H1 (cell line): ENCODE results near the gene ACOT12. TPM values are rescaled to one million over a fixed set of nuclear protein-coding genes. Genes with fewer than 3 reads are reported as not detected.
A peak's percentile ranks its signal among the peaks of the same experiment; 100 is the strongest.

Source experiments
- CTCF ChIA-PET: fragments of 300-600 bp; sonication (Branson Sonifier 250); formaldehyde crosslinking; loops from one replicate; lab custom pipeline; 2021; ENCODE audit not compliant: partially characterized antibody; lab: Charles Lee
- POLR2A ChIA-PET: fragments of 300-600 bp; sonication (Branson Sonifier 250); formaldehyde crosslinking; loops from one replicate; lab custom pipeline; 2021; ENCODE audit warnings: inconsistent platforms; ENCODE audit not compliant: partially characterized antibody; lab: Charles Lee
- DNase-seq, 2 experiments: peaks; one replicate each; pipeline versions ENCODE4 v3.0.0 to v3.0.0-alpha.2; 2010 to 2022; ENCODE audit warnings: low spot score in 2 of 2, low read depth in 1 of 2, mixed read lengths in 1 of 2
- FAIRE-seq: peaks from 2 replicates; lab custom pipeline; 2011; peaks lifted over from hg19 to GRCh38; lab: Jason Lieb, UNC
- H2AFZ ChIP-seq: 2 replicates; pipeline ENCODE4 v1.8.1; 2012; ENCODE audit warnings: low read length, inconsistent platforms
- H2AK5ac ChIP-seq: 2 replicates; pipeline ENCODE4 v1.6.1; 2013; ENCODE audit warnings: low read depth, low read length
- H2BK120ac ChIP-seq: replicated peaks from 2 replicates; pipeline ENCODE3; 2013; ENCODE audit warnings: low read depth, low read length, inconsistent platforms
- H2BK12ac ChIP-seq: 2 replicates; pipeline ENCODE4 v1.6.1; 2013; ENCODE audit warnings: low read depth, low read length
- H2BK15ac ChIP-seq: 2 replicates; pipeline ENCODE4 v1.6.1; 2013; ENCODE audit warnings: low read length
- H2BK20ac ChIP-seq: 2 replicates; pipeline ENCODE4 v1.6.1; 2013; ENCODE audit warnings: low read length
- H2BK5ac ChIP-seq: 2 replicates; pipeline ENCODE4 v1.6.1; 2013; ENCODE audit warnings: low read depth, low read length
- H3K14ac ChIP-seq: 2 replicates; pipeline ENCODE4 v1.6.1; 2013; ENCODE audit warnings: inconsistent platforms; ENCODE audit not compliant: insufficient read length
- H3K18ac ChIP-seq: 2 replicates; pipeline ENCODE4 v1.6.1; 2013; ENCODE audit warnings: low read length; ENCODE audit errors: extremely low read depth
- H3K23ac ChIP-seq: 2 replicates; pipeline ENCODE4 v1.6.1; 2013; ENCODE audit warnings: inconsistent platforms; ENCODE audit not compliant: insufficient read length
- H3K23me2 ChIP-seq: 2 replicates; pipeline ENCODE4 v1.6.1; 2013; ENCODE audit warnings: low read depth, low read length
- H3K27ac ChIP-seq: 2 replicates; pipeline ENCODE4 v1.6.1; 2011; ENCODE audit warnings: low read depth, low read length, inconsistent platforms
- H3K27me3 ChIP-seq, 4 experiments: replicated peaks in 1 of 4; 1 replicate in 1 of 4; 2 replicates in 3 of 4; pipeline versions ENCODE4 v1.6.1 to v1.8.1; 2011 to 2013; ENCODE audit warnings: low read length in 3 of 4, mild to moderate bottlenecking in 3 of 4, inconsistent platforms in 2 of 4, mixed read lengths in 2 of 4, moderate library complexity in 1 of 4; ENCODE audit not compliant: control insufficient read depth in 3 of 4, insufficient read depth in 3 of 4; ENCODE audit errors: extremely low read depth in 1 of 4
- H3K36me3 ChIP-seq, 4 experiments: 2 replicates each; pipeline versions ENCODE4 v1.6.1 to v1.8.1; 2011 to 2013; ENCODE audit warnings: mild to moderate bottlenecking in 4 of 4, low read length in 3 of 4, moderate library complexity in 2 of 4, control low read depth in 1 of 4, inconsistent platforms in 1 of 4; ENCODE audit not compliant: insufficient read depth in 4 of 4, control insufficient read depth in 2 of 4
- H3K4ac ChIP-seq: replicated peaks from 2 replicates; pipeline ENCODE3; 2013; ENCODE audit warnings: low read length, low read depth, mixed read lengths, inconsistent platforms; ENCODE audit not compliant: insufficient read length
- H3K4me1 ChIP-seq, 4 experiments: replicated peaks in 1 of 4; 1 replicate in 1 of 4; 2 replicates in 3 of 4; pipeline versions ENCODE4 v1.6.1 to v1.8.1; 2011 to 2013; ENCODE audit warnings: low read length in 3 of 4, inconsistent platforms in 2 of 4, mixed read lengths in 1 of 4; ENCODE audit not compliant: insufficient read depth in 4 of 4, control insufficient read depth in 3 of 4
- H3K4me2 ChIP-seq, 2 experiments: 2 replicates each; pipeline versions ENCODE4 v1.6.1 to v1.8.1; 2011 to 2013; ENCODE audit warnings: low read depth in 2 of 2, low read length in 2 of 2, control low read depth in 1 of 2, inconsistent platforms in 1 of 2, mild to moderate bottlenecking in 1 of 2; ENCODE audit not compliant: insufficient read depth in 1 of 2
- H3K4me3 ChIP-seq, 4 experiments: fragments of 200-600, 300-600 bp in 1 of 4; sonication (generic), shearing (Covaris generic), sonication (Bioruptor Twin) in 1 of 4; 2 replicates each; pipeline versions ENCODE4 v1.5.1 to v1.8.1; 2011 to 2016; ENCODE audit warnings: low read length in 4 of 4, low read depth in 3 of 4, control low read depth in 2 of 4, inconsistent platforms in 2 of 4, mild to moderate bottlenecking in 2 of 4, mixed read lengths in 1 of 4, moderate library complexity in 1 of 4; ENCODE audit not compliant: insufficient read depth in 2 of 4; ENCODE audit errors: extremely low read depth in 1 of 4
- H3K56ac ChIP-seq: replicated peaks from 2 replicates; pipeline ENCODE3; 2013; ENCODE audit warnings: low read depth, mild to moderate bottlenecking, mixed read lengths, low read length, inconsistent platforms; ENCODE audit not compliant: insufficient read length
- H3K79me1 ChIP-seq: 2 replicates; pipeline ENCODE4 v1.6.1; 2013; ENCODE audit warnings: low read depth, low read length, control low read depth
- H3K79me2 ChIP-seq, 2 experiments: 2 replicates each; pipeline versions ENCODE4 v1.6.1 to v1.8.1; 2012 to 2013; ENCODE audit warnings: low read length in 2 of 2, mild to moderate bottlenecking in 2 of 2, inconsistent platforms in 1 of 2; ENCODE audit not compliant: insufficient read depth in 2 of 2, control insufficient read depth in 1 of 2
- H3K9ac ChIP-seq, 4 experiments: replicated peaks in 1 of 4; 1 replicate in 1 of 4; 2 replicates in 3 of 4; pipeline versions ENCODE4 v1.6.1 to v1.8.1; 2011 to 2013; ENCODE audit warnings: low read depth in 3 of 4, low read length in 3 of 4, control low read depth in 2 of 4, mild to moderate bottlenecking in 2 of 4, moderate library complexity in 2 of 4, inconsistent platforms in 1 of 4; ENCODE audit errors: extremely low read depth in 1 of 4
- H3K9me3 ChIP-seq, 2 experiments: 2 replicates each; pipeline versions ENCODE4 v1.6.1 to v1.8.1; 2012 to 2013; ENCODE audit warnings: mild to moderate bottlenecking in 2 of 2, moderate library complexity in 2 of 2, control low read depth in 1 of 2, inconsistent platforms in 1 of 2, low read depth in 1 of 2, low read length in 1 of 2, mixed read lengths in 1 of 2; ENCODE audit not compliant: insufficient read depth in 2 of 2
- H4K20me1 ChIP-seq, 2 experiments: replicated peaks in 1 of 2; 2 replicates each; pipeline versions ENCODE3 to v1.8.1; 2011 to 2013; ENCODE audit warnings: inconsistent platforms in 2 of 2, low read length in 2 of 2, mild to moderate bottlenecking in 1 of 2; ENCODE audit not compliant: insufficient read depth in 2 of 2, control insufficient read depth in 1 of 2
- H4K5ac ChIP-seq: 2 replicates; pipeline ENCODE4 v1.6.1; 2013; ENCODE audit warnings: low read length, low read depth, mixed read lengths, inconsistent platforms; ENCODE audit not compliant: insufficient read length
- H4K8ac ChIP-seq: 2 replicates; pipeline ENCODE4 v1.8.0; 2013; ENCODE audit warnings: mild to moderate bottlenecking, moderate library complexity, low read length, inconsistent platforms; ENCODE audit not compliant: insufficient read depth; ENCODE audit errors: extremely low read depth
- H4K91ac ChIP-seq: replicated peaks from 2 replicates; pipeline ENCODE3; 2013; ENCODE audit warnings: low read length, mixed read lengths, inconsistent platforms; ENCODE audit not compliant: insufficient read length
- EZH2 ChIP-seq: fragments of 200-600 bp; sonication (generic); IDR thresholded peaks from 2 replicates; pipeline ENCODE4 v1.7.1; 2012; ENCODE audit warnings: low read depth, mild to moderate bottlenecking, moderate library complexity, low read length, inconsistent platforms; ENCODE audit not compliant: severe bottlenecking
- HDAC2 ChIP-seq, 2 experiments: fragments of 300-600 bp in 1 of 2; sonication (generic) in 1 of 2; IDR thresholded peaks; 2 replicates each; pipeline ENCODE4 v1.6.1; 2011 to 2012; ENCODE audit warnings: low read depth in 2 of 2, low read length in 2 of 2, mild to moderate bottlenecking in 2 of 2, moderate library complexity in 2 of 2, borderline replicate concordance in 1 of 2, inconsistent platforms in 1 of 2
- POU5F1 ChIP-seq: IDR thresholded peaks from 2 replicates; pipeline ENCODE4 v1.6.1; 2011; ENCODE audit warnings: low read depth, mild to moderate bottlenecking, low read length, moderate library complexity
- RXRA ChIP-seq: IDR thresholded peaks from 2 replicates; pipeline ENCODE4 v1.6.1; 2011; ENCODE audit warnings: low read depth, mild to moderate bottlenecking, low read length, moderate library complexity; ENCODE audit not compliant: insufficient read depth
- SIX5 ChIP-seq: IDR thresholded peaks from 2 replicates; pipeline ENCODE4 v1.6.1; 2011; ENCODE audit warnings: mild to moderate bottlenecking, low read depth, low read length
- SP2 ChIP-seq: IDR thresholded peaks from 2 replicates; pipeline ENCODE4 v1.6.1; 2012; ENCODE audit warnings: mild to moderate bottlenecking, low read length, inconsistent platforms
- SP4 ChIP-seq: IDR thresholded peaks from 2 replicates; pipeline ENCODE4 v1.6.1; 2012; ENCODE audit warnings: low read length, inconsistent platforms
- TAF1 ChIP-seq: IDR thresholded peaks from 2 replicates; pipeline ENCODE4 v1.6.1; 2011; ENCODE audit warnings: mild to moderate bottlenecking, low read depth, low read length
- TCF12 ChIP-seq: IDR thresholded peaks from 2 replicates; pipeline ENCODE4 v1.6.1; 2011; ENCODE audit warnings: low read depth, mild to moderate bottlenecking, low read length
- WGBS, 2 experiments: shearing (Covaris generic) in 1 of 2; methylation state at CpG; one replicate each; pipeline versions ENCODE4 v1.1.6 to v1.1.7; 2013 to 2015; ENCODE audit warnings: low lambda C conversion rate in 2 of 2, mixed read lengths in 2 of 2, inconsistent platforms in 1 of 2, low coverage in 1 of 2, missing lambda C conversion rate in 1 of 2; ENCODE audit not compliant: insufficient replicate concordance in 2 of 2, insufficient coverage in 1 of 2, insufficient read length in 1 of 2; ENCODE audit errors: extremely low coverage in 1 of 2, missing lambda C conversion rate in 1 of 2; 5-methylcytosine and 5-hydroxymethylcytosine counted together
- polyA plus RNA-seq, 7 experiments: library from polyadenylated mRNA; depleted of rRNA in 3 of 7; stranded (reverse) in 5 of 7; unstranded in 2 of 7; fragments of >200 nt in 5 of 7; fragments of 200-250 nt in 2 of 7; gene quantifications; 1 replicate in 5 of 7; 2 replicates in 1 of 7; 4 replicates in 1 of 7; pipeline versions ENCODE4 v1.2.1 to v1.2.3, GENCODE V29; 2011 to 2013; ENCODE audit warnings: missing spikeins in 2 of 7, mixed read lengths in 2 of 7
- total RNA-seq: library from RNA; stranded (reverse); fragmentation: NEBNext Ultra II Directional; extraction: Animal tissue kit (Norgen Biotek cat#: 25700); gene quantifications from 2 replicates; pipeline ENCODE4 v1.2.1, GENCODE V29; 2021
- TF ChIP-seq, protein P1 (sequence below): IDR thresholded peaks from 2 replicates; pipeline ENCODE4 v1.6.1; 2011; ENCODE audit warnings: low read length, improper control_type of control experiment
- TF ChIP-seq, protein P2 (sequence below): IDR thresholded peaks from 2 replicates; pipeline ENCODE4 v1.6.1; 2012; ENCODE audit warnings: low read length, inconsistent platforms

The ACOT12 gene
- total and polyA plus RNA-seq, 2 of the 8 experiments (the other 6 are each of a cell fraction or from before 2014, with no cell fraction given), result 0.29 TPM; not detected in 1

DNA sequence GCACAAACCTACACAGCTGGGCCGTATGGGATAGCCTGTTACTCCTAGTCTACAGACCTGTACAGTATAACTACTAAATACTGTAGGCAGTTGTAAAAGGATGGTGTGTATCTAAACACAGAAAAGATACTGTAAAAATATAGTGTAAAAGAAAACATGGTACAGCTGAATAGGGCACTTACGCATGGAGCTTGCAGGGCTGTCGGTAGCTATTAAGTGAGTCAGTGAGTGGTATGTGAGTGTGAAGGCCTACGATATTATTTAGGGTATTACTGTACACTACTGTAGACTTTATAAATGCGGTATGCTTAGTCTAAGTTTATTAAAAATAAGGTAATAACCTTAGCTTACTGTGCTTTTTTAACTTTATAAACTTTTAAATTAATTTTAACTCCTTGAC lies 91.3 kb downstream of the ACOT12 start:
- H3K14ac ChIP-seq, result no peak overlapping the region
- no peak overlapping the region for H4K8ac ChIP-seq
- H2AFZ ChIP-seq, result no peak overlapping the region
- peaks cover 3% of the 10 kb centered on the region; the same call in 1 of the 2 replicates for H3K23me2 ChIP-seq
- H2BK5ac ChIP-seq, result no peak overlapping the region
- no peak overlapping the region for H3K56ac ChIP-seq
- DNase-seq, result no peak
- peaks cover 4 to 43% of the 10 kb centered on the region in 2 experiments; a peak in 3 of 4 replicates for H3K79me2 ChIP-seq
- no peaks in the 10 kb centered on the region for H3K27me3 ChIP-seq
- no peak for FAIRE-seq
- peaks cover 0 to 8% (median 5%) of the 10 kb centered on the region in 4 experiments; a peak in 3 of 7 replicates for H3K4me1 ChIP-seq
- CTCF ChIA-PET, result interaction anchor here (0.7 to 1.2 kb wide), 4 partner anchors 18 to 109 kb away, joined by 3 to 4 read pairs (median 3); no protein-coding TSS in a partner anchor
- no peak overlapping the region for H3K4ac ChIP-seq
- no peak overlapping the region for H2BK20ac ChIP-seq
- H3K4me2 ChIP-seq, result peak overlapping the region; percentile 81 to 86; a peak in 3 of 4 replicates
- no peak overlapping the region for H2BK12ac ChIP-seq
- no peak overlapping the region for H3K18ac ChIP-seq
- no peak overlapping the region for H2BK15ac ChIP-seq
- H3K27ac ChIP-seq, result no peak overlapping the region
- H2AK5ac ChIP-seq, result no peak overlapping the region
- peaks cover 3% of the 10 kb centered on the region; the same call in 1 of the 2 replicates for H3K79me1 ChIP-seq
- H3K4me3 ChIP-seq, result peak overlapping the region in 2 of 4 experiments; percentile 83 to 91; a peak in 3 of 8 replicates
- no peaks in the 10 kb centered on the region for H4K20me1 ChIP-seq
- no peak overlapping the region for H4K5ac ChIP-seq
- no peak overlapping the region for H3K9ac ChIP-seq
- H4K91ac ChIP-seq, result no peak overlapping the region
- H3K23ac ChIP-seq, result no peak overlapping the region
- peaks cover 0 to 4% (median 0%) of the 10 kb centered on the region in 4 experiments; a peak in 1 of 8 replicates for H3K36me3 ChIP-seq
- POLR2A ChIA-PET, result interaction anchor here (1.0 to 3.7 kb wide), 9 partner anchors 11 to 975 kb away, joined by 3 to 33 read pairs (median 6); partner anchors contain the start of genes ACOT12 and CKMT2
- H3K9me3 ChIP-seq, result no peaks in the 10 kb centered on the region
- no peak overlapping the region for H2BK120ac ChIP-seq
- WGBS, 2 experiments, result 94% methylated on average over 5 of the region's 5 CpGs; no CpG with 5 or more reads in 1 of the 2 experiments
- no peak for TF ChIP-seq RXRA
- TF ChIP-seq, protein P1, sequence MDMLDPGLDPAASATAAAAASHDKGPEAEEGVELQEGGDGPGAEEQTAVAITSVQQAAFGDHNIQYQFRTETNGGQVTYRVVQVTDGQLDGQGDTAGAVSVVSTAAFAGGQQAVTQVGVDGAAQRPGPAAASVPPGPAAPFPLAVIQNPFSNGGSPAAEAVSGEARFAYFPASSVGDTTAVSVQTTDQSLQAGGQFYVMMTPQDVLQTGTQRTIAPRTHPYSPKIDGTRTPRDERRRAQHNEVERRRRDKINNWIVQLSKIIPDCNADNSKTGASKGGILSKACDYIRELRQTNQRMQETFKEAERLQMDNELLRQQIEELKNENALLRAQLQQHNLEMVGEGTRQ, result no peak
- no peak for TF ChIP-seq SP4
- TF ChIP-seq POU5F1, result no peak
- TF ChIP-seq, protein P2, sequence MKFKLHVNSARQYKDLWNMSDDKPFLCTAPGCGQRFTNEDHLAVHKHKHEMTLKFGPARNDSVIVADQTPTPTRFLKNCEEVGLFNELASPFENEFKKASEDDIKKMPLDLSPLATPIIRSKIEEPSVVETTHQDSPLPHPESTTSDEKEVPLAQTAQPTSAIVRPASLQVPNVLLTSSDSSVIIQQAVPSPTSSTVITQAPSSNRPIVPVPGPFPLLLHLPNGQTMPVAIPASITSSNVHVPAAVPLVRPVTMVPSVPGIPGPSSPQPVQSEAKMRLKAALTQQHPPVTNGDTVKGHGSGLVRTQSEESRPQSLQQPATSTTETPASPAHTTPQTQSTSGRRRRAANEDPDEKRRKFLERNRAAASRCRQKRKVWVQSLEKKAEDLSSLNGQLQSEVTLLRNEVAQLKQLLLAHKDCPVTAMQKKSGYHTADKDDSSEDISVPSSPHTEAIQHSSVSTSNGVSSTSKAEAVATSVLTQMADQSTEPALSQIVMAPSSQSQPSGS, result no peak
- no peak for TF ChIP-seq TAF1
- no peak for TF ChIP-seq EZH2
- TF ChIP-seq SIX5, result no peak
- no peak for TF ChIP-seq HDAC2 (IDR thresholded peaks at IDR 0.05; ENCODE audit: borderline replicate concordance in 1 of 2, low read depth in 2 of 2, low read length in 2 of 2)
- TF ChIP-seq TCF12, result no peak
- no peak for TF ChIP-seq SP2
